HepG2 (cell line): ENCODE data around the gene CSNK2A1. TPM values are rescaled to one million over a fixed set of nuclear protein-coding genes. Genes with fewer than 3 reads are reported as not detected.
A peak's percentile ranks its signal among the peaks of the same experiment; 100 is the strongest.

Source experiments
- ATAC-seq: fragments of 200-7000 bp; cut with Tn5 transposase; 3 replicates; pipeline ENCODE4 v1.9.1; 2020; ENCODE audit warnings: mild to moderate bottlenecking, moderate library complexity
- BruUV-seq: library from RNA; stranded (reverse); fragments of 400-500 nt; replicated peaks from 2 replicates; lab custom pipeline; 2021; lab: Mats Ljungman, UMichigan
- CTCF ChIA-PET: fragments of 300-600 bp; formaldehyde crosslinking; extraction: SDS; loops from one replicate; lab custom pipeline; 2021; ENCODE audit warnings: low total read pairs, inconsistent platforms, low intra/inter-chr PET ratio; lab: Yijun Ruan, JAX
- POLR2A ChIA-PET: fragments of 350-600 bp; sonication (Branson Sonifier 250); formaldehyde crosslinking; loops from one replicate; lab custom pipeline; 2020; ENCODE audit warnings: antibody characterized with exemption, inconsistent platforms; lab: Yijun Ruan, JAX
- DNase-seq: peaks from one replicate; pipeline ENCODE4 v3.0.0-alpha.2; 2015; ENCODE audit warnings: low spot score
- FAIRE-seq: peaks from 3 replicates; lab custom pipeline; 2011; peaks lifted over from hg19 to GRCh38; lab: Jason Lieb, UNC
- H2AFZ ChIP-seq: one replicate; pipeline ENCODE4 v1.6.1; 2011; ENCODE audit warnings: low read length, inconsistent platforms
- H3K27ac ChIP-seq: fragments of 300-600 bp; 3 replicates; pipeline ENCODE4 v1.8.0; 2011; ENCODE audit warnings: mixed run types, mild to moderate bottlenecking, mixed read lengths, low read length, inconsistent platforms; ENCODE audit not compliant: insufficient read depth; ENCODE audit errors: extremely low read length
- H3K27me3 ChIP-seq, 2 experiments: fragments of 200-600 bp in 1 of 2; 2 replicates in 1 of 2; 3 replicates in 1 of 2; pipeline versions ENCODE4 v1.6.0 to v1.8.0; 2011; ENCODE audit warnings: low read length in 2 of 2, mild to moderate bottlenecking in 2 of 2, moderate library complexity in 2 of 2, inconsistent platforms in 1 of 2; ENCODE audit not compliant: insufficient read depth in 2 of 2, control insufficient read depth in 1 of 2
- H3K36me3 ChIP-seq, 2 experiments: fragments of 200-600 bp in 1 of 2; replicated peaks in 1 of 2; 2 replicates in 1 of 2; 3 replicates in 1 of 2; pipeline versions ENCODE4 v1.5.1 to v1.8.0; 2011; ENCODE audit warnings: low read length in 2 of 2, inconsistent platforms in 1 of 2; ENCODE audit not compliant: insufficient read depth in 2 of 2, control insufficient read depth in 1 of 2
- H3K4me1 ChIP-seq: 2 replicates; pipeline ENCODE4 v1.5.1; 2012; ENCODE audit warnings: low read length, inconsistent platforms; ENCODE audit not compliant: insufficient read depth
- H3K4me2 ChIP-seq: 2 replicates; pipeline ENCODE4 v1.6.0; 2011; ENCODE audit warnings: low read depth, low read length, inconsistent platforms
- H3K4me3 ChIP-seq, 3 experiments: fragments of 200-600 bp in 1 of 3; sonication (generic), shearing (Covaris generic) in 1 of 3; replicated peaks in 1 of 3; 2 replicates each; pipeline ENCODE4 v1.5.1; 2011 to 2016; ENCODE audit warnings: low read length in 3 of 3, inconsistent platforms in 2 of 3, low read depth in 2 of 3, mild to moderate bottlenecking in 2 of 3, control low read depth in 1 of 3, mixed read lengths in 1 of 3; ENCODE audit not compliant: insufficient read depth in 1 of 3
- H3K79me2 ChIP-seq: one replicate; pipeline ENCODE4 v1.6.1; 2011; ENCODE audit warnings: low read length, inconsistent platforms; ENCODE audit not compliant: insufficient read depth
- H3K9ac ChIP-seq: 2 replicates; pipeline ENCODE4 v1.6.0; 2011; ENCODE audit warnings: mild to moderate bottlenecking, low read depth, low read length, inconsistent platforms; ENCODE audit not compliant: insufficient read depth
- H3K9me3 ChIP-seq: 2 replicates; pipeline ENCODE4 v1.5.1; 2012; ENCODE audit warnings: mild to moderate bottlenecking, low read length
- H4K20me1 ChIP-seq: 2 replicates; pipeline ENCODE4 v1.6.0; 2011; ENCODE audit warnings: inconsistent platforms, mild to moderate bottlenecking, low read length, moderate library complexity; ENCODE audit not compliant: insufficient read depth
- ARHGAP35 ChIP-seq: sonication (generic); formaldehyde crosslinking; IDR thresholded peaks from 2 replicates; pipeline ENCODE4 v1.9.0; 2022; ENCODE audit warnings: mild to moderate bottlenecking, inconsistent platforms, moderate library complexity, missing genetic modification reagents, borderline replicate concordance
- CEBPZ ChIP-seq: IDR thresholded peaks from 2 replicates; pipeline ENCODE4 v1.6.1; 2012; ENCODE audit warnings: low read length, improper control_type of control experiment
- MAFF ChIP-seq: IDR thresholded peaks from 2 replicates; pipeline ENCODE4 v1.6.1; 2011; ENCODE audit warnings: low read depth, low read length, improper control_type of control experiment
- NPAS2 ChIP-seq: sonication (generic); formaldehyde crosslinking; IDR thresholded peaks from 2 replicates; pipeline ENCODE4 v1.8.0; 2022; ENCODE audit warnings: mild to moderate bottlenecking, missing genetic modification reagents, borderline replicate concordance
- SKIL ChIP-seq: sonication (generic); formaldehyde crosslinking; IDR thresholded peaks from 2 replicates; pipeline ENCODE4 v1.8.0; 2022; ENCODE audit warnings: missing genetic modification reagents, mild to moderate bottlenecking, moderate library complexity, borderline replicate concordance
- ZBTB3 ChIP-seq: sonication (generic); formaldehyde crosslinking; IDR thresholded peaks from 2 replicates; pipeline ENCODE4 v1.4.0; 2020; ENCODE audit warnings: low read depth, mild to moderate bottlenecking, moderate library complexity, missing genetic modification reagents, borderline replicate concordance
- ZFP41 ChIP-seq: sonication (generic); formaldehyde crosslinking; IDR thresholded peaks from 2 replicates; pipeline ENCODE4 v1.4.0; 2020; ENCODE audit warnings: mild to moderate bottlenecking, missing genetic modification reagents, borderline replicate concordance
- ZNF451 ChIP-seq: sonication (generic); formaldehyde crosslinking; IDR thresholded peaks from 2 replicates; pipeline ENCODE4 v1.5.0; 2020; ENCODE audit warnings: mild to moderate bottlenecking, missing genetic modification reagents
- ZNF768 ChIP-seq: sonication (generic); formaldehyde crosslinking; IDR thresholded peaks from 2 replicates; pipeline ENCODE4 v1.4.0; 2020; ENCODE audit warnings: missing genetic modification reagents
- WGBS: methylation state at CpG from one replicate; pipeline ENCODE4 v1.1.6; 2017; ENCODE audit warnings: low lambda C conversion rate; 5-methylcytosine and 5-hydroxymethylcytosine counted together
- in situ Hi-C: cut with HindIII; loops from 2 replicates; pipeline ENCODE4 v1.10.0; 2017; ENCODE audit warnings: low pct_unique_long_range_greater_than_20kb; ENCODE audit not compliant: extremely low pct_ligation_motif_present
- intact Hi-C: fragments of 100-400 bp; cut with micrococcal nuclease; formaldehyde crosslinking; loops from one replicate; pipeline ENCODE4 v1.10.0; 2022; ENCODE audit not compliant: unreplicated experiment
- polyA plus RNA-seq, 8 experiments: library from polyadenylated mRNA; depleted of rRNA in 3 of 8; stranded (reverse) in 7 of 8; unstranded in 1 of 8; fragments of >200 nt; fragmentation: Illumina TruSeq in 4 of 8; extraction: Trizol in 4 of 8; gene quantifications; 2 replicates each; pipeline versions ENCODE4 v1.2.1 to v1.2.3, GENCODE V29; 2011 to 2016; ENCODE audit warnings: low read depth in 4 of 8, missing spikeins in 1 of 8, mixed read lengths in 1 of 8; ENCODE audit not compliant: insufficient read depth in 1 of 8
- total RNA-seq, 5 experiments: library from RNA; depleted of rRNA; stranded (reverse); fragments of >200 nt; fragmentation: Illumina TruSeq; extraction: Trizol; gene quantifications; 2 replicates each; pipeline ENCODE4 v1.2.3, GENCODE V29; 2016; ENCODE audit warnings: low read depth in 1 of 5
- TF ChIP-seq, protein P1 (sequence below): sonication (generic); formaldehyde crosslinking; IDR thresholded peaks from 2 replicates; pipeline ENCODE4 v1.4.0; 2020; ENCODE audit warnings: missing genetic modification reagents

The CSNK2A1 gene
- total and polyA plus RNA-seq, 2 of the 13 experiments (the other 11 are each of a cell fraction or from before 2014, with no cell fraction given): 153 to 231 TPM

GRCh38 chr20:574297-574942 lies 30.8 kb upstream of the CSNK2A1 start:
- Histone ChIP-seq H3K9me3 (no peaks in the 10 kb centered on the region), H3K36me3 (no peaks in the 10 kb centered on the region), H3K27ac (no peak overlapping the region), H3K27me3 (peaks cover 14 to 50% of the 10 kb centered on the region in 2 experiments), H3K4me1 (no peaks in the 10 kb centered on the region), H2AFZ (no peak overlapping the region), H3K9ac (no peak overlapping the region)
- BruUV-seq: no TSS peak
- no peak for FAIRE-seq
- ChIA-PET CTCF (no interaction called here), POLR2A (no interaction called here)
- WGBS: 34% methylated on average over 15 of the region's 15 CpGs
- TF ChIP-seq CEBPZ (no peak), SKIL (CRISPR knock-in tag) (no peak), NPAS2 (CRISPR knock-in tag) (0 out of 2 replicates have a peak, but pooled peaks have one; percentile 27), ZFP41 (CRISPR knock-in tag) (no peak), MAFF (no peak), ZNF451 (CRISPR knock-in tag) (no peak), ARHGAP35 (CRISPR knock-in tag) (no peak), ZNF768 (CRISPR knock-in tag) (0 out of 2 replicates have a peak, but pooled peaks have one; percentile 29), ZBTB3 (CRISPR knock-in tag) (no peak)
- TF ChIP-seq, protein P1, sequence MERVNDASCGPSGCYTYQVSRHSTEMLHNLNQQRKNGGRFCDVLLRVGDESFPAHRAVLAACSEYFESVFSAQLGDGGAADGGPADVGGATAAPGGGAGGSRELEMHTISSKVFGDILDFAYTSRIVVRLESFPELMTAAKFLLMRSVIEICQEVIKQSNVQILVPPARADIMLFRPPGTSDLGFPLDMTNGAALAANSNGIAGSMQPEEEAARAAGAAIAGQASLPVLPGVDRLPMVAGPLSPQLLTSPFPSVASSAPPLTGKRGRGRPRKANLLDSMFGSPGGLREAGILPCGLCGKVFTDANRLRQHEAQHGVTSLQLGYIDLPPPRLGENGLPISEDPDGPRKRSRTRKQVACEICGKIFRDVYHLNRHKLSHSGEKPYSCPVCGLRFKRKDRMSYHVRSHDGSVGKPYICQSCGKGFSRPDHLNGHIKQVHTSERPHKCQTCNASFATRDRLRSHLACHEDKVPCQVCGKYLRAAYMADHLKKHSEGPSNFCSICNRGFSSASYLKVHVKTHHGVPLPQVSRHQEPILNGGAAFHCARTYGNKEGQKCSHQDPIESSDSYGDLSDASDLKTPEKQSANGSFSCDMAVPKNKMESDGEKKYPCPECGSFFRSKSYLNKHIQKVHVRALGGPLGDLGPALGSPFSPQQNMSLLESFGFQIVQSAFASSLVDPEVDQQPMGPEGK: peak; percentile 47; the same call in 1 of the 2 replicates
- TF ChIP-seq, all 625 proteins: peak for 3
- in situ Hi-C loops: no loop called here
- intact Hi-C loops: no loop called here
- DNase-seq (no peak), ATAC-seq (no peak)
- H3K79me2 ChIP-seq: no peaks in the 10 kb centered on the region
- H4K20me1 ChIP-seq: no peaks in the 10 kb centered on the region
- H3K4me2 ChIP-seq: no peak overlapping the region
- no peak overlapping the region for H3K4me3 ChIP-seq
